Testis (tissue), 3 donors: ENCODE results near the gene NELL1. TPM values are rescaled to one million over a fixed set of nuclear protein-coding genes. Genes with fewer than 3 reads are reported as not detected.

Experiments used
- DNase-seq: peaks from one replicate; pipeline ENCODE4 v3.0.0-alpha.2; 2019
- H3K27ac ChIP-seq, 2 donors: fragments of 200-600 bp; sonication (generic); one replicate each; pipeline ENCODE4 v1.5.1; 2019
- H3K27me3 ChIP-seq: fragments of 200-600 bp; sonication (generic); one replicate; pipeline ENCODE4 v1.5.1; 2019
- H3K36me3 ChIP-seq: fragments of 200-600 bp; sonication (generic); one replicate; pipeline ENCODE4 v1.5.1; 2017; ENCODE audit warnings: low read depth; ENCODE audit errors: missing control alignments
- H3K4me1 ChIP-seq: fragments of 200-600 bp; sonication (generic); one replicate; pipeline ENCODE4 v1.5.1; 2019
- H3K4me3 ChIP-seq, 2 donors: fragments of 200-600 bp; sonication (generic); one replicate each; pipeline ENCODE4 v1.5.1; 2017 to 2019
- H3K9me3 ChIP-seq: fragments of 200-600 bp; sonication (generic); one replicate; pipeline ENCODE4 v1.5.1; 2017
- POLR2A ChIP-seq: fragments of 450-650 bp; IDR thresholded peaks from one replicate; pipeline ENCODE4 v1.6.1; 2017; ENCODE audit warnings: antibody characterized with exemption, mild to moderate bottlenecking, moderate library complexity
- WGBS, 2 donors: methylation state at CpG; one replicate each; pipeline ENCODE4 v1.1.5; 2018; 5-methylcytosine and 5-hydroxymethylcytosine counted together
- intact Hi-C: fragments of 100-400 bp; cut with DNase I; formaldehyde crosslinking; loops from one replicate; pipeline ENCODE4 v1.15.1; 2023; ENCODE audit warnings: low total_unique reads
- polyA plus RNA-seq: library from polyadenylated mRNA; stranded (reverse); fragments of 350-450 nt; fragmentation: Illumina TruSeq; extraction: RNeasy Lipid Tissue Mini Kit (QIAGEN cat#74804); gene quantifications from one replicate; pipeline ENCODE4 v1.2.3, GENCODE V29; 2014; ENCODE audit warnings: low read depth, low replicate concordance; ENCODE audit not compliant: insufficient read depth
- total RNA-seq, 2 donors: library from RNA; depleted of rRNA; stranded (reverse); fragments of >200 nt; gene quantifications; one replicate each; pipeline ENCODE4 v1.2.3, GENCODE V29; 2016
- TF ChIP-seq, protein P1 (sequence below), 3 experiments: fragments of 450-650 bp in 2 of 3; fragments of 200-600 bp in 1 of 3; sonication (generic) in 1 of 3; IDR thresholded peaks; one replicate each; pipeline ENCODE4 v1.5.1; 2016 to 2019; ENCODE audit warnings: antibody characterized with exemption in 3 of 3, mild to moderate bottlenecking in 2 of 3, moderate library complexity in 1 of 3

Gene NELL1
- total and polyA plus RNA-seq, 3 donors from 2014 or later = 4.9 to 8.9 (median 7.0) TPM

GRCh38 chr11:20688761-20689160 is 19.4 kb downstream of the NELL1 start:
- DNase-seq = no peak
- TF ChIP-seq POLR2A = no peak
- TF ChIP-seq, protein P1, sequence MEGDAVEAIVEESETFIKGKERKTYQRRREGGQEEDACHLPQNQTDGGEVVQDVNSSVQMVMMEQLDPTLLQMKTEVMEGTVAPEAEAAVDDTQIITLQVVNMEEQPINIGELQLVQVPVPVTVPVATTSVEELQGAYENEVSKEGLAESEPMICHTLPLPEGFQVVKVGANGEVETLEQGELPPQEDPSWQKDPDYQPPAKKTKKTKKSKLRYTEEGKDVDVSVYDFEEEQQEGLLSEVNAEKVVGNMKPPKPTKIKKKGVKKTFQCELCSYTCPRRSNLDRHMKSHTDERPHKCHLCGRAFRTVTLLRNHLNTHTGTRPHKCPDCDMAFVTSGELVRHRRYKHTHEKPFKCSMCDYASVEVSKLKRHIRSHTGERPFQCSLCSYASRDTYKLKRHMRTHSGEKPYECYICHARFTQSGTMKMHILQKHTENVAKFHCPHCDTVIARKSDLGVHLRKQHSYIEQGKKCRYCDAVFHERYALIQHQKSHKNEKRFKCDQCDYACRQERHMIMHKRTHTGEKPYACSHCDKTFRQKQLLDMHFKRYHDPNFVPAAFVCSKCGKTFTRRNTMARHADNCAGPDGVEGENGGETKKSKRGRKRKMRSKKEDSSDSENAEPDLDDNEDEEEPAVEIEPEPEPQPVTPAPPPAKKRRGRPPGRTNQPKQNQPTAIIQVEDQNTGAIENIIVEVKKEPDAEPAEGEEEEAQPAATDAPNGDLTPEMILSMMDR (IDR thresholded peaks at IDR 0.05) = no peak
- WGBS, 2 donors = 65 to 84% methylated on average over 3 of the region's 3 CpGs
- intact Hi-C loops = no loop called here
- no peaks in the 10 kb centered on the region for H3K9me3 ChIP-seq
- H3K36me3 ChIP-seq = no peaks in the 10 kb centered on the region
- no peak overlapping the region for H3K4me3 ChIP-seq
- H3K27me3 ChIP-seq = no peaks in the 10 kb centered on the region
- H3K4me1 ChIP-seq = no peaks in the 10 kb centered on the region
- no peak overlapping the region for H3K27ac ChIP-seq

GRCh38 chr11:20707876-20708275 is 38.5 kb downstream of the NELL1 start:
- Histone ChIP-seq H3K9me3 (no peaks in the 10 kb centered on the region), H3K27me3 (no peaks in the 10 kb centered on the region), H3K4me3 (no peak overlapping the region), H3K36me3 (no peaks in the 10 kb centered on the region), H3K27ac (no peak overlapping the region), H3K4me1 (no peaks in the 10 kb centered on the region)
- TF ChIP-seq POLR2A = no peak
- TF ChIP-seq, protein P1 (IDR thresholded peaks at IDR 0.05) = no peak
- intact Hi-C loops = no loop called here
- 76 to 83% methylated on average over 5 to 6 of the region's 6 CpGs for WGBS, 2 donors
- no peak for DNase-seq

DNA sequence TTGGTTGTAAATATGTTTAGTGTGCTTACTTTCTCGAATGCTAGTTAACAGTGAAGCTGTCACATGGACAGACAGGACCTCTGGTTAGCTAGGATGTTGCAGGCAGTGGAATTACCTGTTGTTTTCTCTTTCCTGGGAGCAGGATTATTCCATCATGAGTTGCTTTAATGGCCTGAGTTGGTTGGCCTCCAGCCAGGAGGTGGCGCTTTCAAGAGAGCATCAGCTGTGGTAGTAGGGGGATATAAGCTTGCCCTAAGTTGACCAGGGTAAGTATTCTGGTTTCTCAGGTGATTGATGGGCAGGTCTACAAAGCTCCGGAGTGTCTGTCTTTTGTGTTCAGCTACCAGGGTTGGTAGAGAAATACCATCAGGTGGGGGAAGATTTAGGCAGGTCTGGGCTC is 43.5 kb downstream of the NELL1 start:
- Histone ChIP-seq H3K27me3 (no peaks in the 10 kb centered on the region), H3K27ac (no peak overlapping the region), H3K4me3 (no peak overlapping the region), H3K9me3 (no peaks in the 10 kb centered on the region), H3K4me1 (no peaks in the 10 kb centered on the region), H3K36me3 (no peaks in the 10 kb centered on the region)
- intact Hi-C loops = no loop called here
- WGBS, 2 donors = 72 to 91% methylated on average over 3 of the region's 3 CpGs
- TF ChIP-seq POLR2A = no peak
- TF ChIP-seq, protein P1 (IDR thresholded peaks at IDR 0.05) = no peak
- DNase-seq = no peak

- TF ChIP-seq POLR2A = no peak
- TF ChIP-seq, protein P1 (IDR thresholded peaks at IDR 0.05) = no peak
- Histone ChIP-seq H3K36me3 (no peaks in the 10 kb centered on the region), H3K4me3 (no peak overlapping the region), H3K4me1 (no peaks in the 10 kb centered on the region), H3K27ac (no peak overlapping the region), H3K9me3 (no peaks in the 10 kb centered on the region), H3K27me3 (no peaks in the 10 kb centered on the region)
- DNase-seq = no peak
- 43 to 76% methylated on average over 1 of the region's 1 CpG for WGBS, 2 donors
- intact Hi-C loops = no loop called here
These were observed 46.1 kb downstream of the NELL1 start for GRCh38 chr11:20715464-20715863.

- H3K4me1 ChIP-seq = no peaks in the 10 kb centered on the region
- TF ChIP-seq, protein P1 (IDR thresholded peaks at IDR 0.05) = no peak
- TF ChIP-seq POLR2A = no peak
- 76 to 82% methylated on average over 3 of the region's 3 CpGs for WGBS, 2 donors
- no peaks in the 10 kb centered on the region for H3K27me3 ChIP-seq
- H3K27ac ChIP-seq = no peak overlapping the region
- no peak overlapping the region for H3K4me3 ChIP-seq
- H3K9me3 ChIP-seq = no peaks in the 10 kb centered on the region
- intact Hi-C loops = no loop called here
- DNase-seq = no peak
- no peaks in the 10 kb centered on the region for H3K36me3 ChIP-seq
These were observed 46.5 kb downstream of the NELL1 start for GRCh38 chr11:20715931-20716330.
